Keratinocyte (primary cell): ENCODE measurements around the gene KLF6. TPM values are rescaled to one million over a fixed set of nuclear protein-coding genes. Genes with fewer than 3 reads are reported as not detected.

Source experiments
- DNase-seq: peaks from one replicate; pipeline ENCODE4 v3.0.0-alpha.2; 2011; ENCODE audit warnings: low read depth, missing footprints, low spot score
- FAIRE-seq: peaks from 2 replicates; lab custom pipeline; 2011; peaks lifted over from hg19 to GRCh38; lab: Jason Lieb, UNC
- H2AFZ ChIP-seq: 2 replicates; pipeline ENCODE4 v1.6.0; 2012; ENCODE audit warnings: low read length, control low read depth, inconsistent platforms; ENCODE audit not compliant: control insufficient read depth
- H3K27ac ChIP-seq: 2 replicates; pipeline ENCODE4 v1.5.1; 2011; ENCODE audit warnings: low read length; ENCODE audit not compliant: control insufficient read depth, insufficient read depth
- H3K27me3 ChIP-seq: 3 replicates; pipeline ENCODE4 v1.6.0; 2011; ENCODE audit warnings: low read length; ENCODE audit not compliant: control insufficient read depth, insufficient read depth; ENCODE audit errors: extremely low read depth
- H3K36me3 ChIP-seq, 2 experiments: 2 replicates in 1 of 2; 3 replicates in 1 of 2; pipeline ENCODE4 v1.5.1; 2011; ENCODE audit warnings: low read length in 2 of 2, mild to moderate bottlenecking in 1 of 2; ENCODE audit not compliant: control insufficient read depth in 2 of 2, insufficient read depth in 2 of 2; ENCODE audit errors: extremely low read depth in 1 of 2
- H3K4me1 ChIP-seq: 3 replicates; pipeline ENCODE4 v1.5.1; 2011; ENCODE audit warnings: low read length; ENCODE audit not compliant: control insufficient read depth, insufficient read depth; ENCODE audit errors: extremely low read depth
- H3K4me2 ChIP-seq: 3 replicates; pipeline ENCODE4 v1.6.0; 2011; ENCODE audit warnings: low read depth, low read length; ENCODE audit not compliant: control insufficient read depth, insufficient read depth; ENCODE audit errors: extremely low read depth
- H3K4me3 ChIP-seq, 3 experiments: fragments of 200-600 bp in 1 of 3; sonication (generic) in 1 of 3; 2 replicates in 2 of 3; 3 replicates in 1 of 3; pipeline ENCODE4 v1.5.1; 2011 to 2016; ENCODE audit warnings: low read length in 3 of 3, mild to moderate bottlenecking in 3 of 3, control low read depth in 2 of 3, inconsistent platforms in 1 of 3, low read depth in 1 of 3, mixed read lengths in 1 of 3, mixed run types in 1 of 3, moderate library complexity in 1 of 3; ENCODE audit not compliant: control insufficient read depth in 2 of 3, insufficient read depth in 2 of 3; ENCODE audit errors: extremely low read depth in 1 of 3
- H3K79me2 ChIP-seq: 2 replicates; pipeline ENCODE4 v1.6.0; 2012; ENCODE audit warnings: low read length; ENCODE audit not compliant: control insufficient read depth, insufficient read depth
- H3K9ac ChIP-seq: 3 replicates; pipeline ENCODE4 v1.6.0; 2011; ENCODE audit warnings: low read length; ENCODE audit not compliant: control insufficient read depth, insufficient read depth; ENCODE audit errors: extremely low read depth
- H3K9me1 ChIP-seq: 3 replicates; pipeline ENCODE4 v1.6.0; 2011; ENCODE audit warnings: low read length; ENCODE audit not compliant: control insufficient read depth, insufficient read depth; ENCODE audit errors: extremely low read depth
- H3K9me3 ChIP-seq: 2 replicates; pipeline ENCODE4 v1.5.1; 2012; ENCODE audit warnings: low read depth, low read length; ENCODE audit not compliant: control insufficient read depth
- H4K20me1 ChIP-seq: 3 replicates; pipeline ENCODE4 v1.6.0; 2011; ENCODE audit warnings: low read length; ENCODE audit not compliant: control insufficient read depth, insufficient read depth; ENCODE audit errors: extremely low read depth
- EZH2 ChIP-seq: IDR thresholded peaks from one replicate; pipeline ENCODE4 v1.6.1; 2012; ENCODE audit warnings: inconsistent platforms, mild to moderate bottlenecking, low read length, moderate library complexity
- dilution Hi-C: fragments of 300-500 bp; cut with MboI; formaldehyde crosslinking; loops from one replicate; pipeline ENCODE4 v1.7.0; 2020; ENCODE audit warnings: low sequenced_read_pairs; ENCODE audit not compliant: extremely low pct_ligation_motif_present
- polyA plus RNA-seq, 5 experiments: library from polyadenylated mRNA; depleted of rRNA in 3 of 5; stranded (reverse) in 3 of 5; stranded (forward) in 1 of 5; unstranded in 1 of 5; fragments of >200 nt; gene quantifications; 1 replicate in 1 of 5; 2 replicates in 3 of 5; 3 replicates in 1 of 5; pipeline versions ENCODE4 v1.2.1 to v1.2.3, GENCODE V29; 2011 to 2012; ENCODE audit warnings: missing spikeins in 2 of 5, low read depth in 1 of 5, low replicate concordance in 1 of 5
- TF ChIP-seq, protein P1 (sequence below), 3 experiments: IDR thresholded peaks in 1 of 3; conservative IDR thresholded peaks in 1 of 3; optimal IDR thresholded peaks in 1 of 3; 2 replicates in 2 of 3; 3 replicates in 1 of 3; pipeline versions ENCODE3 to v1.5.1; 2011; ENCODE audit warnings: low read length in 3 of 3, mild to moderate bottlenecking in 3 of 3, moderate library complexity in 2 of 3, control low read depth in 1 of 3, inconsistent platforms in 1 of 3; ENCODE audit not compliant: insufficient read depth in 2 of 3; ENCODE audit errors: extremely low read depth in 1 of 3

KLF6 gene
- polyA plus RNA-seq, 1 donor (not counting 4 experiments of a cell fraction or from before 2014, with no cell fraction given) = 250 TPM

DNA sequence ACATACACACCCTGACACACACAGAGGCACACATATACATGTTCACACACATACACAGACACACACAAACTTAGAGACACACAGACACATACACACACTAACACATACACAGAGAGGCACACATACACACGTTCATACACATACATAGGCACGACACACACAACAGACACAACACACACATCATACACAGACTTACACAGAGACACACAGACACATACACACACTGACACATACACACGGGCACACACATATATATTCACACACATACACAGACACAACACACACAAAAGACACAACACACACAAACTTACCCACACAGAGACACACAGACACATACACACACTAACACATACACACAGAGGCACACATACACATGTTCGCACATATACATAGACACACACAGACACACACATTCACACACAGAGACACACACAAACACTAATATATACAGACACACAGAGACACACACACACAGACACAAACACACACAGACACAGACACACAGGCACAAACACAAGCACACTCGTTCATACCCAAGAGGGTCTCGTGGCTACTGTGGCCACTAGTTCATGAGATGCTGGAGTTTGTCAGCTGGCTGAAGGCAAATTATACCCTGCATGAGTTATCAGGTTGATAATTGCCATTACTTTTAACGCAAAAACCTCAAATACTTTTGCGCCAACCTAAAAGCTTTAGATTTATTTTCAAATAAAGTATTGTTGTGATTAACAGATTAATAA, 17.7 kb upstream of the KLF6 start:
- no peaks in the 10 kb centered on the region for H3K79me2 ChIP-seq
- peaks cover 36% of the 10 kb centered on the region for H3K4me1 ChIP-seq
- H4K20me1 ChIP-seq = no peaks in the 10 kb centered on the region
- no peaks in the 10 kb centered on the region for H3K27me3 ChIP-seq
- no peak overlapping the region for H3K4me3 ChIP-seq
- no peak overlapping the region for H2AFZ ChIP-seq
- H3K9me3 ChIP-seq = no peaks in the 10 kb centered on the region
- H3K9ac ChIP-seq = no peak overlapping the region
- no peak overlapping the region for H3K4me2 ChIP-seq
- dilution Hi-C loops = no loop called here
- no peak overlapping the region for H3K27ac ChIP-seq
- no peaks in the 10 kb centered on the region for H3K36me3 ChIP-seq
- DNase-seq (no peak), FAIRE-seq (no peak)
- H3K9me1 ChIP-seq = no peaks in the 10 kb centered on the region
- TF ChIP-seq, protein P1, sequence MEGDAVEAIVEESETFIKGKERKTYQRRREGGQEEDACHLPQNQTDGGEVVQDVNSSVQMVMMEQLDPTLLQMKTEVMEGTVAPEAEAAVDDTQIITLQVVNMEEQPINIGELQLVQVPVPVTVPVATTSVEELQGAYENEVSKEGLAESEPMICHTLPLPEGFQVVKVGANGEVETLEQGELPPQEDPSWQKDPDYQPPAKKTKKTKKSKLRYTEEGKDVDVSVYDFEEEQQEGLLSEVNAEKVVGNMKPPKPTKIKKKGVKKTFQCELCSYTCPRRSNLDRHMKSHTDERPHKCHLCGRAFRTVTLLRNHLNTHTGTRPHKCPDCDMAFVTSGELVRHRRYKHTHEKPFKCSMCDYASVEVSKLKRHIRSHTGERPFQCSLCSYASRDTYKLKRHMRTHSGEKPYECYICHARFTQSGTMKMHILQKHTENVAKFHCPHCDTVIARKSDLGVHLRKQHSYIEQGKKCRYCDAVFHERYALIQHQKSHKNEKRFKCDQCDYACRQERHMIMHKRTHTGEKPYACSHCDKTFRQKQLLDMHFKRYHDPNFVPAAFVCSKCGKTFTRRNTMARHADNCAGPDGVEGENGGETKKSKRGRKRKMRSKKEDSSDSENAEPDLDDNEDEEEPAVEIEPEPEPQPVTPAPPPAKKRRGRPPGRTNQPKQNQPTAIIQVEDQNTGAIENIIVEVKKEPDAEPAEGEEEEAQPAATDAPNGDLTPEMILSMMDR (optimal IDR thresholded peaks at IDR 0.05 in 1 of 3, IDR thresholded peaks at IDR 0.05 in 1 of 3, conservative IDR thresholded peaks at IDR 0.05 in 1 of 3; ENCODE audit: extremely low read depth in 1 of 3, insufficient read depth in 2 of 3, low read length in 3 of 3) = no peak
- no peak for TF ChIP-seq EZH2

DNA sequence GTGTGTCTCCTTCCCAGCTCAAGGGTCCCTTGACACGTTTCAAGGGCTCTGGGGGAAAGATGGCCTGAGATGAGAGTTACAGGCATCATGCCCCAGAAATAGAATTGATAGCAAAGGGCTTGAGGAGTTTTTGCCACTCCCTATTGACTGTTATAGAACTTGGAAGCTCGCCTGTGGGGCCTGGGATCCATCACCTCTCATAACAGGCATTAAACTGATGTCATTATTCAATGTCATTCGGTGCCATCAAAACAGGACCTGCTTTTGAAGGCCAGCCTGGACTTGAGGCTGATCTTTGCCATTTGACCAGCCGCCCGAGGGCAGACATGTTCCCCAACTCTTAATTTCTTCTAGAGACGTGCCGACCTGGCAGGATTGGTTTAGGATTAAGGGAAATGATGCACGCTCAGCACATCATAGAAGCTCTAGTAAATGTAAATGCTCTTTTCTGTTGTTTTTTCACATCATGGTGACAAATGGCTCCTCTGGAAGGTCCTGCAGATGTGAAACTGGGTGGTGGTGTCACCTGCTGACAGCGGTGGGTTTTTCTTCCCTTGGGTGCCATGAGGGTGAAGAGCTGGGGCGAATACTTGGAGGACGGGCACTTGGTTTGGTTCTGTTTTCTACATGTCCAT, 16.7 kb upstream of the KLF6 start:
- no peak for FAIRE-seq
- no peaks in the 10 kb centered on the region for H3K9me3 ChIP-seq
- H3K27ac ChIP-seq = no peak overlapping the region
- H3K4me3 ChIP-seq = no peak overlapping the region
- peaks cover 25% of the 10 kb centered on the region for H3K4me1 ChIP-seq
- no peaks in the 10 kb centered on the region for H4K20me1 ChIP-seq
- no peak overlapping the region for H2AFZ ChIP-seq
- no peak for TF ChIP-seq EZH2
- TF ChIP-seq, protein P1 (optimal IDR thresholded peaks at IDR 0.05 in 1 of 3, IDR thresholded peaks at IDR 0.05 in 1 of 3, conservative IDR thresholded peaks at IDR 0.05 in 1 of 3; ENCODE audit: extremely low read depth in 1 of 3, insufficient read depth in 2 of 3, low read length in 3 of 3) = no peak
- no peaks in the 10 kb centered on the region for H3K9me1 ChIP-seq
- dilution Hi-C loops = no loop called here
- no peaks in the 10 kb centered on the region for H3K27me3 ChIP-seq
- no peak overlapping the region for H3K4me2 ChIP-seq
- no peak for DNase-seq
- H3K36me3 ChIP-seq = no peaks in the 10 kb centered on the region
- H3K79me2 ChIP-seq = no peaks in the 10 kb centered on the region
- H3K9ac ChIP-seq = no peak overlapping the region
